Measurements from ENCODE around the gene DSCAM. TPM values are rescaled to one million over a fixed set of nuclear protein-coding genes. Genes with fewer than 3 reads are reported as not detected.

Gene DSCAM
- total and polyA plus RNA-seq, 10 of the 15 experiments (the other 5 are each of a cell fraction or from before 2014, with no cell fraction given), result not detected

- no peaks in the 10 kb centered on the region; the same call in 2 of the 3 replicates for H3K9me3 ChIP-seq (replicated peaks; ENCODE audit: control insufficient read depth, insufficient read depth, low read length)
- no peak for FAIRE-seq
- H3K4me3 ChIP-seq, result no peak overlapping the region
- no peak for DNase-seq (ENCODE audit: low read depth, low spot score)
- H3K4me1 ChIP-seq (ENCODE audit: control insufficient read depth, insufficient read depth, low read length), result no peaks in the 10 kb centered on the region
- no peaks in the 10 kb centered on the region for H4K20me1 ChIP-seq (ENCODE audit: control insufficient read depth, insufficient read depth)
- in situ Hi-C loops (cut with MboI), result no loop called here
- H3K27ac ChIP-seq (ENCODE audit: control insufficient read depth, insufficient read depth), result no peak overlapping the region
- H3K36me3 ChIP-seq (ENCODE audit: control insufficient read depth in 2 of 2, insufficient read depth in 2 of 2, low read length in 1 of 2), result no peaks in the 10 kb centered on the region
- intact Hi-C loops (cut with micrococcal nuclease; ENCODE audit: unreplicated experiment), result no loop called here
- no TSS peak for BruUV-seq (replicated peaks)
- H2AFZ ChIP-seq (ENCODE audit: control insufficient read depth, low read depth, low read length), result no peak overlapping the region
- no peak overlapping the region for H3K9ac ChIP-seq (ENCODE audit: control insufficient read depth, insufficient read depth, low read length)
- WGBS (ENCODE audit: insufficient coverage, insufficient replicate concordance, low lambda C conversion rate, missing lambda C conversion rate), result 12% methylated on average over 3 of the region's 3 CpGs
- ATAC-seq, result no peak
- ChIA-PET POLR2A (no interaction called here), SMC1A (ENCODE audit: uncharacterized antibody, unreplicated experiment) (no interaction called here), CTCF (no interaction called here), RAD21 (ENCODE audit: unreplicated experiment) (no interaction called here)
- no peaks in the 10 kb centered on the region for H3K79me2 ChIP-seq (ENCODE audit: control insufficient read depth, insufficient read depth, low read length)
- H3K27me3 ChIP-seq (replicated peaks in 1 of 2; ENCODE audit: control insufficient read depth in 2 of 2, insufficient read depth in 2 of 2, low read length in 1 of 2), result no peaks in the 10 kb centered on the region
- no peak overlapping the region for H3K4me2 ChIP-seq (ENCODE audit: control insufficient read depth, insufficient read depth)
- TF ChIP-seq CREM (IDR thresholded peaks at IDR 0.05; ENCODE audit: low read depth) (no peak), CBX3 (IDR thresholded peaks at IDR 0.05; ENCODE audit: borderline replicate concordance, low read depth) (no peak), TARDBP (IDR thresholded peaks at IDR 0.05; ENCODE audit: borderline replicate concordance) (no peak), SP1 (IDR thresholded peaks at IDR 0.05; ENCODE audit: low read depth, low read length) (no peak), IRF5 (IDR thresholded peaks at IDR 0.05; ENCODE audit: borderline replicate concordance) (no peak), SUPT20H (IDR thresholded peaks at IDR 0.05; ENCODE audit: borderline replicate concordance, control insufficient read depth, low read depth, low read length) (no peak), PML (IDR thresholded peaks at IDR 0.05; ENCODE audit: low read length) (no peak), NRF1 (conservative IDR thresholded peaks at IDR 0.05; ENCODE audit: low read depth, low read length) (no peak), SIN3A (IDR thresholded peaks at IDR 0.05; ENCODE audit: low read depth, low read length) (no peak), RAD51 (IDR thresholded peaks at IDR 0.05) (no peak), RELA (IDR thresholded peaks at IDR 0.05; ENCODE audit: borderline replicate concordance, partially characterized antibody) (no peak), MYC (IDR thresholded peaks at IDR 0.05; ENCODE audit: insufficient read depth, insufficient read length, insufficient replicate concordance, low read length, severe bottlenecking) (no peak), CEBPZ (IDR thresholded peaks at IDR 0.05; ENCODE audit: low read depth, low read length) (no peak), GATAD2B (conservative IDR thresholded peaks at IDR 0.05; ENCODE audit: low read depth) (no peak), ZNF592 (IDR thresholded peaks at IDR 0.05) (no peak), PBX3 (IDR thresholded peaks at IDR 0.05; ENCODE audit: insufficient replicate concordance, low read depth, low read length) (no peak)
Observed at GRCh38 chr21:40658311-40658710, 188.6 kb downstream of the DSCAM start.

Data from GM12878 (cell line).